ENCODE results near the gene LCMT2. TPM values are rescaled to one million over a fixed set of nuclear protein-coding genes. Genes with fewer than 3 reads are reported as not detected.

LCMT2 gene
- total RNA-seq, 1 donor = 6.9 TPM

- Histone ChIP-seq H4K20me1 (ENCODE audit: insufficient read depth, low read length) (no peaks in the 10 kb centered on the region), H3K9me3 (ENCODE audit: low read depth, low read length) (no peaks in the 10 kb centered on the region), H3K4me3 (ENCODE audit: insufficient read depth, low read length) (no peak overlapping the region), H3K27me3 (ENCODE audit: insufficient read depth, low read length) (peaks cover 31% of the 10 kb centered on the region), H2AFZ (ENCODE audit: low read length) (no peak overlapping the region), H3K36me3 (ENCODE audit: insufficient read depth, low read length) (no peaks in the 10 kb centered on the region), H3K4me2 (ENCODE audit: insufficient read depth, low read length) (peak overlapping the region; percentile 39), H3K4me1 (ENCODE audit: insufficient read depth, low read length) (no peaks in the 10 kb centered on the region), H3K27ac (ENCODE audit: low read depth, low read length) (no peak overlapping the region), H3K79me2 (ENCODE audit: insufficient read depth, low read length) (no peaks in the 10 kb centered on the region)
- DNase-seq (ENCODE audit: insufficient read length, low spot score, missing footprints) = peak; percentile 86
- TF ChIP-seq CTCF (IDR thresholded peaks at IDR 0.05; ENCODE audit: extremely low read depth, low read depth, low read length) = peak; percentile 84
Measured at GRCh38 chr15:43285609-43286037, 44.8 kb downstream of the LCMT2 start.

- Histone ChIP-seq H3K9me3 (ENCODE audit: low read depth, low read length) (no peaks in the 10 kb centered on the region), H3K79me2 (ENCODE audit: insufficient read depth, low read length) (no peaks in the 10 kb centered on the region), H4K20me1 (ENCODE audit: insufficient read depth, low read length) (no peaks in the 10 kb centered on the region), H3K27ac (ENCODE audit: low read depth, low read length) (no peak overlapping the region), H3K4me3 (ENCODE audit: insufficient read depth, low read length) (no peak overlapping the region), H3K27me3 (ENCODE audit: insufficient read depth, low read length) (peaks cover 46% of the 10 kb centered on the region), H2AFZ (ENCODE audit: low read length) (no peak overlapping the region), H3K4me1 (ENCODE audit: insufficient read depth, low read length) (no peaks in the 10 kb centered on the region), H3K4me2 (ENCODE audit: insufficient read depth, low read length) (no peak overlapping the region), H3K36me3 (ENCODE audit: insufficient read depth, low read length) (no peaks in the 10 kb centered on the region)
- DNase-seq (ENCODE audit: insufficient read length, low spot score, missing footprints) = no peak
- no peak for TF ChIP-seq CTCF (IDR thresholded peaks at IDR 0.05; ENCODE audit: extremely low read depth, low read depth, low read length)
Measured at GRCh38 chr15:43283526-43283925, 46.8 kb downstream of the LCMT2 start.

GRCh38 chr15:43281926-43282602 lies 48.3 kb downstream of the LCMT2 start:
- TF ChIP-seq CTCF (IDR thresholded peaks at IDR 0.05; ENCODE audit: extremely low read depth, low read depth, low read length) = no peak
- Histone ChIP-seq H3K4me1 (ENCODE audit: insufficient read depth, low read length) (no peaks in the 10 kb centered on the region), H3K27me3 (ENCODE audit: insufficient read depth, low read length) (peaks cover 50% of the 10 kb centered on the region), H2AFZ (ENCODE audit: low read length) (no peak overlapping the region), H3K79me2 (ENCODE audit: insufficient read depth, low read length) (no peaks in the 10 kb centered on the region), H3K4me3 (ENCODE audit: insufficient read depth, low read length) (no peak overlapping the region), H3K4me2 (ENCODE audit: insufficient read depth, low read length) (no peak overlapping the region), H3K27ac (ENCODE audit: low read depth, low read length) (no peak overlapping the region), H3K9me3 (ENCODE audit: low read depth, low read length) (no peaks in the 10 kb centered on the region), H3K36me3 (ENCODE audit: insufficient read depth, low read length) (no peaks in the 10 kb centered on the region), H4K20me1 (ENCODE audit: insufficient read depth, low read length) (no peaks in the 10 kb centered on the region)
- no peak for DNase-seq (ENCODE audit: insufficient read length, low spot score, missing footprints)

GRCh38 chr15:43280996-43281395 lies 49.4 kb downstream of the LCMT2 start:
- Histone ChIP-seq H3K4me1 (ENCODE audit: insufficient read depth, low read length) (no peaks in the 10 kb centered on the region), H3K4me3 (ENCODE audit: insufficient read depth, low read length) (no peak overlapping the region), H3K79me2 (ENCODE audit: insufficient read depth, low read length) (no peaks in the 10 kb centered on the region), H3K4me2 (ENCODE audit: insufficient read depth, low read length) (no peak overlapping the region), H2AFZ (ENCODE audit: low read length) (no peak overlapping the region), H4K20me1 (ENCODE audit: insufficient read depth, low read length) (no peaks in the 10 kb centered on the region), H3K36me3 (ENCODE audit: insufficient read depth, low read length) (no peaks in the 10 kb centered on the region), H3K9me3 (ENCODE audit: low read depth, low read length) (no peaks in the 10 kb centered on the region), H3K27me3 (ENCODE audit: insufficient read depth, low read length) (peaks cover 56% of the 10 kb centered on the region), H3K27ac (ENCODE audit: low read depth, low read length) (no peak overlapping the region)
- no peak for DNase-seq (ENCODE audit: insufficient read length, low spot score, missing footprints)
- TF ChIP-seq CTCF (IDR thresholded peaks at IDR 0.05; ENCODE audit: extremely low read depth, low read depth, low read length) = no peak

All from osteoblast (primary cell).